ENCODE data around the gene SNTB2. TPM values are rescaled to one million over a fixed set of nuclear protein-coding genes. Genes with fewer than 3 reads are reported as not detected.

SNTB2 gene
- total and polyA plus RNA-seq, 2 of the 4 experiments (the other 2 are of a cell fraction) = 23.5 to 47.5 TPM

- Histone ChIP-seq H4K20me1 (ENCODE audit: insufficient read depth, low read length) (peaks cover 47% of the 10 kb centered on the region), H3K9ac (ENCODE audit: low read depth, low read length) (no peak overlapping the region), H4K8ac (ENCODE audit: low read depth in 2 of 2, low read length in 2 of 2) (no peak overlapping the region), H3K18ac (ENCODE audit: low read depth, low read length) (no peak overlapping the region), H2AK9ac (replicated peaks; ENCODE audit: low read depth, low read length, poor library complexity) (peak overlapping the region; percentile 24), H2BK20ac (ENCODE audit: low read depth, low read length) (no peak overlapping the region), H3K56ac (ENCODE audit: extremely low read depth, insufficient read depth, low read length) (no peak overlapping the region), H2BK5ac (ENCODE audit: low read depth, low read length, poor library complexity, severe bottlenecking) (no peak overlapping the region), H3K79me1 (ENCODE audit: low read depth in 1 of 2, low read length in 2 of 2) (peaks cover 42 to 83% of the 10 kb centered on the region in 2 experiments), H3K14ac (replicated peaks; ENCODE audit: low read depth, low read length) (no peak overlapping the region), H3K23ac (ENCODE audit: low read depth, low read length) (no peak overlapping the region), H2AK5ac (ENCODE audit: low read depth, low read length) (no peak overlapping the region), H3K4ac (ENCODE audit: low read depth, low read length) (no peak overlapping the region), H3K4me3 (ENCODE audit: insufficient read depth, low read depth, low read length) (no peak overlapping the region), H3K4me2 (ENCODE audit: low read depth, low read length) (no peak overlapping the region), H3K4me1 (ENCODE audit: control insufficient read depth, insufficient read depth, low read length) (no peaks in the 10 kb centered on the region), H2BK120ac (ENCODE audit: low read depth, low read length) (no peak overlapping the region), H2AFZ (replicated peaks; ENCODE audit: low read length, poor library complexity) (peak overlapping the region; percentile 32), H4K5ac (ENCODE audit: low read depth, low read length) (no peak overlapping the region), H3K27me3 (ENCODE audit: control insufficient read depth, insufficient read depth, low read length) (no peaks in the 10 kb centered on the region), H3K36me3 (ENCODE audit: control insufficient read depth, insufficient read depth, low read length) (peaks cover 85% of the 10 kb centered on the region), H3K9me3 (ENCODE audit: control insufficient read depth, insufficient read depth, low read length) (no peaks in the 10 kb centered on the region), H2BK15ac (ENCODE audit: low read depth, low read length) (no peak overlapping the region), H3K27ac (ENCODE audit: insufficient read depth, low read length) (no peak overlapping the region), H3K9me1 (ENCODE audit: insufficient read depth, low read length) (peaks cover 3% of the 10 kb centered on the region; the same call in 1 of the 2 replicates), H4K91ac (ENCODE audit: insufficient read depth, low read depth, low read length) (no peak overlapping the region)
- ChIA-PET CTCF (no interaction called here), POLR2A (ENCODE audit: unreplicated experiment) (no interaction called here)
- in situ Hi-C loops (cut with MboI; ENCODE audit: low sequenced_read_pairs) = no loop called here
- DNase-seq (no peak), ATAC-seq (ENCODE audit: low read depth) (no peak)
- dilution Hi-C loops (cut with HindIII; ENCODE audit: low sequenced_read_pairs, unreplicated experiment) = no loop called here
- no TSS peak for BruUV-seq (replicated peaks)
- TF ChIP-seq ELK1 (IDR thresholded peaks at IDR 0.05; ENCODE audit: borderline replicate concordance, low read depth, low read length) (no peak), RCOR1 (IDR thresholded peaks at IDR 0.05; ENCODE audit: insufficient replicate concordance, low read length) (no peak), CEBPB (IDR thresholded peaks at IDR 0.05; ENCODE audit: low read depth, low read length) (no peak), RAD21 (IDR thresholded peaks at IDR 0.05; ENCODE audit: low read length) (no peak), RFX5 (IDR thresholded peaks at IDR 0.05; ENCODE audit: low read depth, low read length) (no peak), USF2 (IDR thresholded peaks at IDR 0.05; ENCODE audit: low read depth, low read length) (no peak)
- intact Hi-C loops (cut with micrococcal nuclease) = no loop called here
- WGBS, 2 experiments (ENCODE audit: extremely low coverage in 2 of 2, insufficient read length in 1 of 2) = 97% methylated on average over 9 of the region's 30 CpGs; no CpG with 5 or more reads in 1 of the 2 experiments
These were observed 133.1 kb downstream of the SNTB2 start for GRCh38 chr16:69319826-69320739.

All from IMR-90 (cell line).